ENCODE measurements around the gene ABCA2.

ABCA2 gene

GRCh38 chr9:136977223-136977622 is 50.8 kb downstream of the ABCA2 start, which contains the start of gene PTGDS:
PTGDS (plus strand) TSS chr9:136977504; CDS start chr9:136977579, 75 bp downstream.
- Histone ChIP-seq H3K27ac (peak within 1 kb of the TSS in 16 of 21 experiments; percentile 9 to 72 (median 37)), H3K4me3 (peak within 1 kb of the TSS; percentile 27 to 47 (median 33))

GRCh38 chr9:136975644-136976043 is 52.4 kb downstream of the ABCA2 start:
- no peak overlapping the region for H3K4me3 ChIP-seq
- peak overlapping the region in 6 of 21 experiments; percentile 6 to 72 (median 30) for H3K27ac ChIP-seq

- no peak overlapping the region for H3K4me3 ChIP-seq
- peak overlapping the region in 8 of 21 experiments; percentile 3 to 72 (median 36) for H3K27ac ChIP-seq
These were observed 53.1 kb downstream of the ABCA2 start for GRCh38 chr9:136974817-136975535.

GRCh38 chr9:136973618-136974617 is 54.1 kb downstream of the ABCA2 start:
- H3K4me3 ChIP-seq, result no peak overlapping the region
- peak overlapping the region in 4 of 21 experiments; percentile 15 to 37 (median 20) for H3K27ac ChIP-seq

GRCh38 chr9:136972743-136973142 is 55.3 kb downstream of the ABCA2 start:
- H3K27ac ChIP-seq, result no peak overlapping the region
- H3K4me3 ChIP-seq, result no peak overlapping the region

GRCh38 chr9:136972335-136972734 is 55.7 kb downstream of the ABCA2 start:
- no peak overlapping the region for H3K27ac ChIP-seq
- H3K4me3 ChIP-seq, result no peak overlapping the region

- Histone ChIP-seq H3K4me3 (no peak overlapping the region), H3K27ac (no peak overlapping the region)
These were observed 56.3 kb downstream of the ABCA2 start for GRCh38 chr9:136971746-136972145.

GRCh38 chr9:136970361-136970760 is 57.7 kb downstream of the ABCA2 start:
- H3K4me3 ChIP-seq, result no peak overlapping the region
- no peak overlapping the region for H3K27ac ChIP-seq

- no peak overlapping the region for H3K27ac ChIP-seq
These were observed 58.3 kb downstream of the ABCA2 start for GRCh38 chr9:136969774-136970173.

GRCh38 chr9:136969150-136969549 is 58.9 kb downstream of the ABCA2 start:
- Histone ChIP-seq H3K4me3 (no peak overlapping the region), H3K27ac (no peak overlapping the region)

More at GRCh38 chr9:136969774-136970173, 58.3 kb downstream of the ABCA2 start:
- H3K4me3 ChIP-seq, result no peak overlapping the region

- Histone ChIP-seq H3K27ac (no peak overlapping the region), H3K4me3 (no peak overlapping the region)
These were observed 59.5 kb downstream of the ABCA2 start for GRCh38 chr9:136968333-136969127.

- H3K4me3 ChIP-seq, result no peak overlapping the region
- peak overlapping the region in 2 of 21 experiments; percentile 3 to 30 for H3K27ac ChIP-seq
These were observed 62.1 kb downstream of the ABCA2 start for GRCh38 chr9:136965771-136966484.

- no peak overlapping the region for H3K4me3 ChIP-seq
These were observed 63.1 kb downstream of the ABCA2 start for GRCh38 chr9:136964833-136965422.

GRCh38 chr9:136964171-136964689 is 63.8 kb downstream of the ABCA2 start:
- no peak overlapping the region for H3K4me3 ChIP-seq
- peak overlapping the region in 4 of 21 experiments; percentile 0 to 51 (median 10) for H3K27ac ChIP-seq

More at GRCh38 chr9:136964833-136965422, 63.1 kb downstream of the ABCA2 start:
- H3K27ac ChIP-seq, result no peak overlapping the region

GRCh38 chr9:136963751-136964150 is 64.3 kb downstream of the ABCA2 start:
- H3K4me3 ChIP-seq, result no peak overlapping the region
- H3K27ac ChIP-seq, result peak overlapping the region in 5 of 21 experiments; percentile 0 to 51 (median 11)

GRCh38 chr9:136963341-136963740 is 64.7 kb downstream of the ABCA2 start:
- Histone ChIP-seq H3K4me3 (no peak overlapping the region), H3K27ac (peak overlapping the region in 3 of 21 experiments; percentile 0 to 37 (median 8))

GRCh38 chr9:136962701-136963248 is 65.3 kb downstream of the ABCA2 start:
- Histone ChIP-seq H3K4me3 (no peak overlapping the region), H3K27ac (peak overlapping the region in 1 of 21 experiments; percentile 69)

GRCh38 chr9:136962163-136962562 is 65.9 kb downstream of the ABCA2 start:
- no peak overlapping the region for H3K4me3 ChIP-seq
- peak overlapping the region in 5 of 21 experiments; percentile 12 to 69 (median 51) for H3K27ac ChIP-seq
